Astrocyte (in vitro differentiated cells and primary cell): ENCODE results near the gene SPCS1. TPM values are rescaled to one million over a fixed set of nuclear protein-coding genes. Genes with fewer than 3 reads are reported as not detected.

Experiments used
- DNase-seq: peaks from one replicate; pipeline ENCODE4 v3.0.0-alpha.2; 2010; ENCODE audit warnings: low read depth
- FAIRE-seq: peaks from 2 replicates; lab custom pipeline; 2011; peaks lifted over from hg19 to GRCh38; lab: Jason Lieb, UNC
- H2AFZ ChIP-seq: 2 replicates; pipeline ENCODE4 v1.6.0; 2012; ENCODE audit warnings: low read depth, low read length, inconsistent platforms
- H3K27ac ChIP-seq: 2 replicates; pipeline ENCODE4 v1.5.1; 2011; ENCODE audit warnings: low read depth, low read length, inconsistent platforms
- H3K27me3 ChIP-seq: 2 replicates; pipeline ENCODE4 v1.6.0; 2011; ENCODE audit warnings: low read length, inconsistent platforms; ENCODE audit not compliant: insufficient read depth
- H3K36me3 ChIP-seq: 2 replicates; pipeline ENCODE4 v1.5.1; 2011; ENCODE audit warnings: low read length, inconsistent platforms; ENCODE audit not compliant: insufficient read depth
- H3K4me1 ChIP-seq: 2 replicates; pipeline ENCODE4 v1.5.1; 2011; ENCODE audit warnings: low read length, inconsistent platforms; ENCODE audit not compliant: insufficient read depth
- H3K4me2 ChIP-seq: 2 replicates; pipeline ENCODE4 v1.6.0; 2012; ENCODE audit warnings: low read length, inconsistent platforms
- H3K4me3 ChIP-seq: 2 replicates; pipeline ENCODE4 v1.5.1; 2011; ENCODE audit warnings: low read depth, mild to moderate bottlenecking, low read length, inconsistent platforms; ENCODE audit not compliant: insufficient read depth
- H3K79me2 ChIP-seq: 2 replicates; pipeline ENCODE4 v1.6.0; 2012; ENCODE audit warnings: mild to moderate bottlenecking, low read length, inconsistent platforms; ENCODE audit not compliant: insufficient read depth
- H3K9ac ChIP-seq: 2 replicates; pipeline ENCODE4 v1.6.0; 2012; ENCODE audit warnings: mild to moderate bottlenecking, low read length, inconsistent platforms
- H3K9me3 ChIP-seq: 2 replicates; pipeline ENCODE4 v1.5.1; 2012; ENCODE audit warnings: low read depth, mild to moderate bottlenecking, low read length, inconsistent platforms; ENCODE audit not compliant: insufficient read depth
- H4K20me1 ChIP-seq: 2 replicates; pipeline ENCODE4 v1.6.0; 2012; ENCODE audit warnings: low read length, inconsistent platforms; ENCODE audit not compliant: insufficient read depth
- H3K27ac Mint-ChIP-seq: one replicate; pipeline ENCODE4 v1.8.0; 2021; ENCODE audit warnings: mild to moderate bottlenecking, mixed read lengths; ENCODE audit not compliant: unreplicated experiment
- H3K27me3 Mint-ChIP-seq: one replicate; pipeline ENCODE4 v1.8.0; 2021; ENCODE audit warnings: low read depth, mixed read lengths; ENCODE audit not compliant: unreplicated experiment
- H3K36me3 Mint-ChIP-seq: one replicate; pipeline ENCODE4 v1.8.0; 2021; ENCODE audit warnings: low read depth, mixed read lengths; ENCODE audit not compliant: unreplicated experiment
- H3K4me1 Mint-ChIP-seq: one replicate; pipeline ENCODE4 v1.8.0; 2021; ENCODE audit warnings: low read depth, mixed read lengths; ENCODE audit not compliant: unreplicated experiment
- H3K4me3 Mint-ChIP-seq: one replicate; pipeline ENCODE4 v1.8.0; 2021; ENCODE audit warnings: mild to moderate bottlenecking, moderate library complexity, mixed read lengths; ENCODE audit not compliant: unreplicated experiment
- H3K9me3 Mint-ChIP-seq: one replicate; pipeline ENCODE4 v1.8.0; 2021; ENCODE audit warnings: mild to moderate bottlenecking, mixed read lengths; ENCODE audit not compliant: unreplicated experiment
- CTCF ChIP-seq: IDR thresholded peaks from 2 replicates; pipeline ENCODE4 v1.5.1; 2011; ENCODE audit warnings: low read depth, mild to moderate bottlenecking, inconsistent platforms, low read length, moderate library complexity; ENCODE audit not compliant: insufficient read depth
- EZH2 ChIP-seq: IDR thresholded peaks from 2 replicates; pipeline ENCODE4 v1.6.1; 2012; ENCODE audit warnings: mild to moderate bottlenecking, low read length, inconsistent platforms; ENCODE audit not compliant: insufficient read depth
- total RNA-seq: library from RNA; stranded (reverse); gene quantifications from 2 replicates; pipeline ENCODE4 v1.2.1, GENCODE V29; 2021

SPCS1 gene
- total RNA-seq, 1 donor from 2014 or later, result 110 TPM

DNA sequence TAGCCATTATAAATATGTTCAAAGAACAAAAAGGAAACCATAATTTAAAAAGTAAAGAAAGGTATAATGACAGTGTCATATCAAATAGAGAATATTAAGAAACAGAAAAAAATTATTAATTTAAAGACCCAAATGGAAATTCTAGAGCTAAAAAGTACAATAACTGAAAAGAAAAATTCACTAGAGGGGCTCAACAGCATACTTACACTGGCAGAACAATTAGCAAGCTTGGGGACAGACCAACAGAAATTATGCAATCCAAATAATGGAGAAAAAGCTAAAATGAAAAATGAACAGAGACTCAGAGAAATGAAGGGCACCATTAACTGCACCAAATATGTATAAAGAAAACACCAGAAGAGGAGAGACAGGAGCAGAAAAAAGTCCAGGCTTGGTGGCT, 13.7 kb downstream of the SPCS1 start:
- H3K36me3 ChIP-seq, result no peaks in the 10 kb centered on the region
- no peaks in the 10 kb centered on the region for H3K9me3 ChIP-seq
- no peaks in the 10 kb centered on the region for H3K4me1 ChIP-seq
- H3K9ac ChIP-seq, result no peak overlapping the region
- H3K79me2 ChIP-seq, result no peaks in the 10 kb centered on the region
- TF ChIP-seq CTCF (no peak), EZH2 (no peak)
- H3K4me3 Mint-ChIP-seq, result no peak overlapping the region
- H3K27me3 ChIP-seq, result no peaks in the 10 kb centered on the region
- H3K4me1 Mint-ChIP-seq, result no peaks in the 10 kb centered on the region
- no peak overlapping the region for H2AFZ ChIP-seq
- H4K20me1 ChIP-seq, result no peaks in the 10 kb centered on the region
- no peak overlapping the region for H3K4me2 ChIP-seq
- peaks cover 3% of the 10 kb centered on the region for H3K9me3 Mint-ChIP-seq
- H3K36me3 Mint-ChIP-seq, result peaks cover 19% of the 10 kb centered on the region
- H3K4me3 ChIP-seq, result no peak overlapping the region
- H3K27me3 Mint-ChIP-seq, result no peaks in the 10 kb centered on the region
- FAIRE-seq, result no peak
- H3K27ac Mint-ChIP-seq, result no peak overlapping the region
- H3K27ac ChIP-seq, result no peak overlapping the region
- DNase-seq, result no peak

DNA sequence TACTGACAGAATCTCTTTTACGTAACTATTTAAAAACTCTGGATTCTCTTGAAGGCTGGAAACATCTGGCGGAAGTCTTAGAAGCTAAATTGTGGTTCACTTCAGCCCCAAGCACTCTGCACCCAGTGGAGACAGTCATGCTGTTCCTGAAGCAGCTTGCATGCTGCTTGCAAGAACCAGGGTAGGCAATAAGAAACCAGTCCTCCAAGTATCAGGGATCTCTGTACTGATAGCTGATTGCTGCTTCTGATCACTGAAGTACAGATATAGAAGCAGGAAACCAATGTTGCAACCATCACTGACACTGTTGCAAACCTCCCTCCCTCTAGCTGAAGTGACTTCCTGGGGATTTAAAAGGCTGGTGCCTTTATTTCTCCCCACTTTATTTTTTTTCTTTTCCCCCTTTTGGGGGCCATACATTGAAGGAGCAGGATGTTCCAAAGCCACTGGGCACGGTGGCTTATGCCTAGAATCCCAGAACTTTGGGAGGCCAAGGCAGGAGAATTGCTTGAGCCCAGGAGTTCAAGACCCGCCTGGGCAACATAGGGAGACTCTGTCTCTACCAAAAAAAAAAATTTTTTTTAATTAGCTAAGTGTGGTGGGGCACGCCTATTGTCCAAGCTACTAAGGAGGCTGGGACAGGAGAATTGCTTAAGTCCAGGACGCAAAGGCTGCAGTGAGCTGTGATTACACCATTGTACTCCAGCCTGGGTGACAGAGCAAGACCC, 15.3 kb downstream of the SPCS1 start:
- Mint-ChIP-seq H3K36me3 (peaks cover 19% of the 10 kb centered on the region), H3K27ac (no peak overlapping the region), H3K4me3 (no peak overlapping the region), H3K27me3 (no peaks in the 10 kb centered on the region), H3K9me3 (peaks cover 5% of the 10 kb centered on the region), H3K4me1 (no peaks in the 10 kb centered on the region)
- no peak overlapping the region for H3K4me2 ChIP-seq
- no peaks in the 10 kb centered on the region for H3K36me3 ChIP-seq
- H3K9ac ChIP-seq, result no peak overlapping the region
- no peak overlapping the region for H3K27ac ChIP-seq
- no peak for DNase-seq
- H3K79me2 ChIP-seq, result no peaks in the 10 kb centered on the region
- H3K4me1 ChIP-seq, result no peaks in the 10 kb centered on the region
- no peak overlapping the region for H3K4me3 ChIP-seq
- no peak for TF ChIP-seq EZH2
- no peak for TF ChIP-seq CTCF
- H3K9me3 ChIP-seq, result no peaks in the 10 kb centered on the region
- H2AFZ ChIP-seq, result no peak overlapping the region
- no peaks in the 10 kb centered on the region for H3K27me3 ChIP-seq
- no peak for FAIRE-seq
- H4K20me1 ChIP-seq, result no peaks in the 10 kb centered on the region

- H3K9me3 Mint-ChIP-seq, result peaks cover 5% of the 10 kb centered on the region
- no peak overlapping the region for H3K27ac Mint-ChIP-seq
- Histone ChIP-seq H3K4me1 (no peaks in the 10 kb centered on the region), H3K27me3 (no peaks in the 10 kb centered on the region), H3K36me3 (no peaks in the 10 kb centered on the region), H3K9ac (no peak overlapping the region), H4K20me1 (no peaks in the 10 kb centered on the region), H3K4me2 (no peak overlapping the region), H3K4me3 (no peak overlapping the region), H2AFZ (no peak overlapping the region), H3K27ac (no peak overlapping the region), H3K9me3 (no peaks in the 10 kb centered on the region), H3K79me2 (no peaks in the 10 kb centered on the region)
- H3K4me3 Mint-ChIP-seq, result no peak overlapping the region
- no peaks in the 10 kb centered on the region for H3K4me1 Mint-ChIP-seq
- H3K36me3 Mint-ChIP-seq, result peaks cover 15% of the 10 kb centered on the region
- FAIRE-seq (no peak), DNase-seq (no peak)
- H3K27me3 Mint-ChIP-seq, result no peaks in the 10 kb centered on the region
- TF ChIP-seq EZH2, result no peak
- no peak for TF ChIP-seq CTCF
These were observed 15.8 kb downstream of the SPCS1 start for GRCh38 chr3:52721730-52722008.
